GM12878 (cell line): ENCODE measurements around the gene NOVA2. TPM values are rescaled to one million over a fixed set of nuclear protein-coding genes. Genes with fewer than 3 reads are reported as not detected.

Experiments
- ATAC-seq: fragments of 200-7000 bp; cut with Tn5 transposase; 3 replicates; pipeline ENCODE4 v1.9.1; 2020; ENCODE audit warnings: mild to moderate bottlenecking, moderate library complexity
- BruUV-seq: library from RNA; stranded (reverse); fragments of 400-500 nt; replicated peaks from 2 replicates; lab custom pipeline; 2021; lab: Mats Ljungman, UMichigan
- CTCF ChIA-PET: fragments of 300-600 bp; sonication (Branson Sonifier 250); formaldehyde crosslinking; extraction: SDS; loops from one replicate; lab custom pipeline; 2021; ENCODE audit warnings: inconsistent platforms; lab: Yijun Ruan, JAX
- POLR2A ChIA-PET: fragments of 350-600 bp; formaldehyde crosslinking; extraction: SDS; loops from one replicate; lab custom pipeline; 2021; ENCODE audit warnings: inconsistent platforms; lab: Charles Lee
- RAD21 ChIA-PET: fragments of 300-600 bp; sonication (Branson Sonifier 250); formaldehyde crosslinking; loops from one replicate; lab custom pipeline; 2023; ENCODE audit warnings: antibody characterized with exemption; ENCODE audit not compliant: unreplicated experiment; lab: Charles Lee
- SMC1A ChIA-PET: fragments of 300-600 bp; sonication (Branson Sonifier 250); formaldehyde crosslinking; loops from one replicate; lab custom pipeline; 2023; ENCODE audit not compliant: unreplicated experiment, uncharacterized antibody; lab: Charles Lee
- DNase-seq: peaks from one replicate; pipeline ENCODE4 v3.0.0-alpha.2; 2011; ENCODE audit warnings: low read depth, low spot score
- FAIRE-seq: peaks from 3 replicates; lab custom pipeline; 2011; peaks lifted over from hg19 to GRCh38; lab: Jason Lieb, UNC
- H2AFZ ChIP-seq: 2 replicates; pipeline ENCODE4 v1.6.0; 2011; ENCODE audit warnings: low read depth, low read length, control low read depth; ENCODE audit not compliant: control insufficient read depth
- H3K27ac ChIP-seq: 2 replicates; pipeline ENCODE4 v1.5.1; 2011; ENCODE audit warnings: control low read depth; ENCODE audit not compliant: control insufficient read depth, insufficient read depth
- H3K27me3 ChIP-seq, 2 experiments: replicated peaks in 1 of 2; 2 replicates each; pipeline versions ENCODE4 v1.6.0 to v1.6.1; 2011; ENCODE audit warnings: low read length in 1 of 2; ENCODE audit not compliant: control insufficient read depth in 2 of 2, insufficient read depth in 2 of 2
- H3K36me3 ChIP-seq, 2 experiments: 2 replicates each; pipeline ENCODE4 v1.5.1; 2011; ENCODE audit warnings: low read length in 1 of 2; ENCODE audit not compliant: control insufficient read depth in 2 of 2, insufficient read depth in 2 of 2
- H3K4me1 ChIP-seq: 2 replicates; pipeline ENCODE4 v1.6.1; 2011; ENCODE audit warnings: mild to moderate bottlenecking, low read length, moderate library complexity, mixed read lengths; ENCODE audit not compliant: control insufficient read depth, insufficient read depth
- H3K4me2 ChIP-seq: 2 replicates; pipeline ENCODE4 v1.6.0; 2011; ENCODE audit warnings: control low read depth; ENCODE audit not compliant: control insufficient read depth, insufficient read depth
- H3K4me3 ChIP-seq: fragments of 200-600 bp; sonication (generic); 2 replicates; pipeline ENCODE4 v1.5.1; 2016
- H3K79me2 ChIP-seq: 2 replicates; pipeline ENCODE4 v1.6.0; 2011; ENCODE audit warnings: low read length; ENCODE audit not compliant: control insufficient read depth, insufficient read depth
- H3K9ac ChIP-seq: 2 replicates; pipeline ENCODE4 v1.8.0; 2011; ENCODE audit warnings: low read length, control low read depth, mixed read lengths; ENCODE audit not compliant: control insufficient read depth, insufficient read depth
- H3K9me3 ChIP-seq: replicated peaks from 3 replicates; pipeline ENCODE4 v1.5.1; 2011; ENCODE audit warnings: mild to moderate bottlenecking, low read length; ENCODE audit not compliant: control insufficient read depth, insufficient read depth
- H4K20me1 ChIP-seq: 2 replicates; pipeline ENCODE4 v1.6.0; 2011; ENCODE audit not compliant: control insufficient read depth, insufficient read depth
- BHLHE40 ChIP-seq, 2 experiments: fragments of 450-650 bp in 1 of 2; IDR thresholded peaks; 2 replicates each; pipeline ENCODE4 v1.6.1; 2011 to 2017; ENCODE audit warnings: low read depth in 2 of 2, borderline replicate concordance in 1 of 2, improper control_type of control experiment in 1 of 2, low read length in 1 of 2, mild to moderate bottlenecking in 1 of 2
- BRCA1 ChIP-seq: IDR thresholded peaks from 2 replicates; pipeline ENCODE4 v1.6.1; 2011; ENCODE audit warnings: low read depth, low read length, improper control_type of control experiment
- FOS ChIP-seq: IDR thresholded peaks from 3 replicates; pipeline ENCODE4 v1.6.1; 2011; ENCODE audit warnings: borderline replicate concordance; ENCODE audit not compliant: insufficient read length; ENCODE audit errors: extremely low read depth
- IKZF2 ChIP-seq, 2 experiments: fragments of 450-650 bp; IDR thresholded peaks; 2 replicates each; pipeline ENCODE4 v1.6.1; 2017; ENCODE audit warnings: mild to moderate bottlenecking in 2 of 2, moderate library complexity in 2 of 2
- MYB ChIP-seq: fragments of 150-350 bp; IDR thresholded peaks from 2 replicates; pipeline ENCODE4 v1.6.1; 2014; ENCODE audit warnings: mild to moderate bottlenecking, low read depth, low read length, borderline replicate concordance
- RUNX3 ChIP-seq: IDR thresholded peaks from 2 replicates; pipeline ENCODE4 v1.6.1; 2012; ENCODE audit warnings: low read length, inconsistent platforms
- SMARCA5 ChIP-seq: fragments of 450-650 bp; IDR thresholded peaks from 2 replicates; pipeline ENCODE4 v1.6.1; 2017; ENCODE audit warnings: mild to moderate bottlenecking
- SMC3 ChIP-seq: IDR thresholded peaks from 2 replicates; pipeline ENCODE4 v1.6.1; 2011; ENCODE audit warnings: low read length, improper control_type of control experiment, borderline replicate concordance
- WRNIP1 ChIP-seq: IDR thresholded peaks from 2 replicates; pipeline ENCODE4 v1.6.1; 2011; ENCODE audit warnings: low read depth, low read length, improper control_type of control experiment, borderline replicate concordance
- ZNF274 ChIP-seq: IDR thresholded peaks from one replicate; pipeline ENCODE4 v1.8.0; 2011; ENCODE audit not compliant: insufficient read length, insufficient read depth
- ZNF622 ChIP-seq: fragments of 450-650 bp; IDR thresholded peaks from 2 replicates; pipeline ENCODE4 v1.6.1; 2017; ENCODE audit warnings: mild to moderate bottlenecking, inconsistent platforms
- WGBS: methylation state at CpG from one replicate; pipeline ENCODE4 v1.1.6; 2016; ENCODE audit warnings: low lambda C conversion rate; ENCODE audit not compliant: insufficient replicate concordance, insufficient coverage; ENCODE audit errors: missing lambda C conversion rate; 5-methylcytosine and 5-hydroxymethylcytosine counted together
- in situ Hi-C: fragments of 300-500 bp; cut with MboI; formaldehyde crosslinking; loops from 9 replicates; pipeline ENCODE4 v1.14.3; 2018; ENCODE audit warnings: mixed read lengths
- intact Hi-C: fragments of 100-400 bp; cut with micrococcal nuclease; formaldehyde crosslinking; loops from one replicate; pipeline ENCODE4 v1.14.2; 2022; ENCODE audit not compliant: unreplicated experiment
- polyA plus RNA-seq, 11 experiments: library from polyadenylated mRNA; depleted of rRNA in 4 of 11; unstranded in 6 of 11; stranded (reverse) in 5 of 11; fragments of >200 nt; fragmentation: Nextera tagmentation in 4 of 11; fragmentation: Illumina TruSeq in 1 of 11; extraction: Ambion mirVana in 4 of 11; extraction: Trizol in 1 of 11; gene quantifications; 1 replicate in 1 of 11; 2 replicates in 10 of 11; pipeline versions ENCODE4 v1.2.1 to v1.2.3, GENCODE V29; 2011 to 2016; ENCODE audit warnings: inconsistent platforms in 2 of 11, missing spikeins in 2 of 11, low read depth in 1 of 11
- total RNA-seq, 4 experiments: library from RNA; depleted of rRNA in 3 of 4; stranded (reverse); fragments of >200 nt in 3 of 4; fragmentation: Illumina TruSeq in 1 of 4; extraction: Trizol in 1 of 4; gene quantifications; 2 replicates each; pipeline versions ENCODE4 v1.2.1 to v1.2.3, GENCODE V29; 2013 to 2021
- TF ChIP-seq, protein P1 (sequence below): IDR thresholded peaks from 2 replicates; pipeline ENCODE4 v1.6.1; 2011; ENCODE audit warnings: borderline replicate concordance, low read depth, mild to moderate bottlenecking, moderate library complexity, low read length; ENCODE audit not compliant: insufficient read depth, poor library complexity, severe bottlenecking
- TF ChIP-seq, protein P2 (sequence below): IDR thresholded peaks from 2 replicates; pipeline ENCODE4 v1.6.1; 2012; ENCODE audit warnings: low read depth, low read length, improper control_type of control experiment
- TF ChIP-seq, protein P3 (sequence below): fragments of 450-650 bp; IDR thresholded peaks from 2 replicates; pipeline ENCODE4 v1.6.1; 2014; ENCODE audit warnings: mild to moderate bottlenecking

Gene NOVA2
- total and polyA plus RNA-seq, 10 of the 15 experiments (the other 5 are each of a cell fraction or from before 2014, with no cell fraction given), result under 0.01 to 0.44 (median 0.03) TPM; not detected in 4

DNA sequence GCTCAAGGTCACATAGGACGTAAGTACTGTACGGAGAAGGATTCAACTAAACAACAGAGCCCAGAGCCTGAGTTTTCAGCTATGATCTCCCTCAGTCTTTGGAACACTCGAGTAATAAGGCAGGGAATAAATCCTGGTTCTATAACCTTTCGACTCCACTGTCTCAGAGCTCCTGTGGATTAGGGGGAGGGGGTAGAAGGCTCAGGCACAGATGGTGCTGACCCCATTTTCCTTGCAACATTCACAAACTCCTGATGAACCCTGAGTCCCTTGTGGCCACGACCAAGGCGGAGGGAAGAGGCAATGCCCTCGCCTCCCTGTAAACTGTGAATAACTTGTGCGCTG is 21.4 kb downstream of the NOVA2 start:
- no peaks in the 10 kb centered on the region for H3K79me2 ChIP-seq
- no peak overlapping the region for H3K27ac ChIP-seq
- H2AFZ ChIP-seq, result no peak overlapping the region
- no peak for FAIRE-seq
- POLR2A ChIA-PET, result interaction anchor here (0.6 kb wide), 1 partner anchor 9 kb away, joined by 3 read pairs; no protein-coding TSS in a partner anchor
- RAD21 ChIA-PET, result no interaction called here
- H3K4me3 ChIP-seq, result no peak overlapping the region
- no peak for DNase-seq
- no peak for TF ChIP-seq BHLHE40 (IDR thresholded peaks at IDR 0.05; ENCODE audit: borderline replicate concordance in 1 of 2, low read depth in 2 of 2, low read length in 1 of 2)
- TF ChIP-seq SMARCA5, result no peak
- TF ChIP-seq MYB, result no peak
- TF ChIP-seq BRCA1, result no peak
- no peak for TF ChIP-seq FOS
- TF ChIP-seq ZNF622, result no peak
- TF ChIP-seq IKZF2 (IDR thresholded peaks at IDR 0.05), result no peak
- TF ChIP-seq, protein P1, sequence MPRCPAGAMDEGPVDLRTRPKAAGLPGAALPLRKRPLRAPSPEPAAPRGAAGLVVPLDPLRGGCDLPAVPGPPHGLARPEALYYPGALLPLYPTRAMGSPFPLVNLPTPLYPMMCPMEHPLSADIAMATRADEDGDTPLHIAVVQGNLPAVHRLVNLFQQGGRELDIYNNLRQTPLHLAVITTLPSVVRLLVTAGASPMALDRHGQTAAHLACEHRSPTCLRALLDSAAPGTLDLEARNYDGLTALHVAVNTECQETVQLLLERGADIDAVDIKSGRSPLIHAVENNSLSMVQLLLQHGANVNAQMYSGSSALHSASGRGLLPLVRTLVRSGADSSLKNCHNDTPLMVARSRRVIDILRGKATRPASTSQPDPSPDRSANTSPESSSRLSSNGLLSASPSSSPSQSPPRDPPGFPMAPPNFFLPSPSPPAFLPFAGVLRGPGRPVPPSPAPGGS, result no peak
- no peak for TF ChIP-seq RUNX3
- no peak for TF ChIP-seq SMC3
- TF ChIP-seq, protein P2, sequence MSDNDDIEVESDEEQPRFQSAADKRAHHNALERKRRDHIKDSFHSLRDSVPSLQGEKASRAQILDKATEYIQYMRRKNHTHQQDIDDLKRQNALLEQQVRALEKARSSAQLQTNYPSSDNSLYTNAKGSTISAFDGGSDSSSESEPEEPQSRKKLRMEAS, result no peak
- TF ChIP-seq WRNIP1, result no peak
- TF ChIP-seq ZNF274, result no peak
- TF ChIP-seq, protein P3, sequence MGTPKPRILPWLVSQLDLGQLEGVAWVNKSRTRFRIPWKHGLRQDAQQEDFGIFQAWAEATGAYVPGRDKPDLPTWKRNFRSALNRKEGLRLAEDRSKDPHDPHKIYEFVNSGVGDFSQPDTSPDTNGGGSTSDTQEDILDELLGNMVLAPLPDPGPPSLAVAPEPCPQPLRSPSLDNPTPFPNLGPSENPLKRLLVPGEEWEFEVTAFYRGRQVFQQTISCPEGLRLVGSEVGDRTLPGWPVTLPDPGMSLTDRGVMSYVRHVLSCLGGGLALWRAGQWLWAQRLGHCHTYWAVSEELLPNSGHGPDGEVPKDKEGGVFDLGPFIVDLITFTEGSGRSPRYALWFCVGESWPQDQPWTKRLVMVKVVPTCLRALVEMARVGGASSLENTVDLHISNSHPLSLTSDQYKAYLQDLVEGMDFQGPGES, result no peak
- no peaks in the 10 kb centered on the region for H3K27me3 ChIP-seq
- intact Hi-C loops, result no loop called here
- CTCF ChIA-PET, result no interaction called here
- H3K9ac ChIP-seq, result no peak overlapping the region
- in situ Hi-C loops, result no loop called here
- no peak overlapping the region for H3K4me2 ChIP-seq
- H4K20me1 ChIP-seq, result no peaks in the 10 kb centered on the region
- peaks cover 5% of the 10 kb centered on the region for H3K4me1 ChIP-seq
- peaks cover 3% of the 10 kb centered on the region; the same call in 2 of the 3 replicates for H3K9me3 ChIP-seq
- no TSS peak for BruUV-seq
- H3K36me3 ChIP-seq, result no peaks in the 10 kb centered on the region
- WGBS, result 34% methylated on average over 8 of the region's 8 CpGs
- ATAC-seq, result no peak
- SMC1A ChIA-PET, result no interaction called here
